Stimulated activated naive CD8-positive, alpha-beta T cell treated with anti-CD3 and anti-CD28 coated beads, Interleukin-15, Interleukin-2, amounts not matched to agents 100 ng/mL and 50 ng/mL, for 24 hours (primary cell): ENCODE results near the gene DOCK7.

Experiments used
- H3K27ac Mint-ChIP-seq: one replicate; pipeline ENCODE4 v1.8.0; 2021; ENCODE audit warnings: mild to moderate bottlenecking, mixed read lengths
- H3K27me3 Mint-ChIP-seq: one replicate; pipeline ENCODE4 v1.8.0; 2021; ENCODE audit warnings: mixed read lengths
- H3K36me3 Mint-ChIP-seq: one replicate; pipeline ENCODE4 v1.8.0; 2021; ENCODE audit warnings: low read depth, mixed read lengths
- H3K4me1 Mint-ChIP-seq: one replicate; pipeline ENCODE4 v1.8.0; 2021; ENCODE audit warnings: low read depth, mixed read lengths
- H3K4me3 Mint-ChIP-seq: one replicate; pipeline ENCODE4 v1.8.0; 2021; ENCODE audit warnings: mild to moderate bottlenecking, mixed read lengths
- H3K9me3 Mint-ChIP-seq: one replicate; pipeline ENCODE4 v1.8.0; 2021; ENCODE audit warnings: mixed read lengths

The DOCK7 gene

DNA sequence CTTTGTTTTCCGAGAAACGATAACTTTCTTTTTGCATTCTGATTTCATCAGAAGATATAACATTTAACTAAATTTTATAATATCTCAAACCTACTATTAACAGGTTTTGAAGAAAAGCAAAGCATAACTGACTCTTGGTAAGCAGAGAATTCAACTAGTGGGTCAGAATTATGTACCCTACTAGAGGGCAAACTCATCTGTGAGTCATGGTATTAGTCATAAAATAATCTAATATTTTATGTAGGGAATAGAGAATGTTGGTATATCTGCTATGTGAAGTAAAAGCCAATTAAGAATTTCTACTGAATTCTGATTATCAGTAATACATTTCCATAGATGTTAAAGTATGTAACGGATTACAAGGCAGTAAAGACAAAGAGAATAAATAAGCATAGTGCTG is 194.5 kb downstream of the DOCK7 start:
- Mint-ChIP-seq H3K9me3 (no peaks in the 10 kb centered on the region), H3K36me3 (no peaks in the 10 kb centered on the region), H3K27ac (no peak overlapping the region), H3K4me1 (no peaks in the 10 kb centered on the region), H3K4me3 (no peak overlapping the region), H3K27me3 (no peaks in the 10 kb centered on the region)

DNA sequence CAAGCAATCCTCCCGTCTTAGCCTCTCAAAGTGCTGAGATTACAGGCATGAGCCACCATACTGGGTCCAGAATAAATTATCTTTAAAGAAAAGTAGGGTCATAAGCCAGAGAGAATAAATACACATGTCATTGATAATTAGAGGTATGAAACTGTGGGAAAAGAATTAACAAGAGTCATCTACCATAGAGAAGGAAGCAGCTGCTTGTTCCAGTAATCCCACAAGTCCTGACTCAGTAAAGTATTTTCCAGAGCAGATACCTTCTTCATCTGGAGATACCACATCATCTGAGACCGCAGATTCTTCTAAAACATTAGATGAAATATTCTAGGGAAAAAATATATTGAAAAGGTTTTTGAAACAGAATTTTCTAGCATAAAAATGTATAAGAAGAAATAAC is 195.7 kb downstream of the DOCK7 start:
- Mint-ChIP-seq H3K27ac (no peak overlapping the region), H3K36me3 (peaks cover 4% of the 10 kb centered on the region), H3K27me3 (no peaks in the 10 kb centered on the region), H3K9me3 (no peaks in the 10 kb centered on the region), H3K4me1 (no peaks in the 10 kb centered on the region), H3K4me3 (no peak overlapping the region)

GRCh38 chr1:62487956-62488355 is 200.2 kb downstream of the DOCK7 start:
- H3K4me3 Mint-ChIP-seq: no peak overlapping the region
- peaks cover 9% of the 10 kb centered on the region for H3K36me3 Mint-ChIP-seq
- no peak overlapping the region for H3K27ac Mint-ChIP-seq
- H3K4me1 Mint-ChIP-seq: peaks cover 4% of the 10 kb centered on the region
- H3K9me3 Mint-ChIP-seq: no peaks in the 10 kb centered on the region
- H3K27me3 Mint-ChIP-seq: no peaks in the 10 kb centered on the region

GRCh38 chr1:62484824-62485468 is 203.2 kb downstream of the DOCK7 start:
- Mint-ChIP-seq H3K9me3 (no peaks in the 10 kb centered on the region), H3K4me3 (no peak overlapping the region), H3K27ac (no peak overlapping the region)

GRCh38 chr1:62481681-62482080 is 206.5 kb downstream of the DOCK7 start:
- no peak overlapping the region for H3K4me3 Mint-ChIP-seq
- H3K4me1 Mint-ChIP-seq: peaks cover 4% of the 10 kb centered on the region
- H3K27me3 Mint-ChIP-seq: no peaks in the 10 kb centered on the region
- H3K27ac Mint-ChIP-seq: no peak overlapping the region
- H3K9me3 Mint-ChIP-seq: no peaks in the 10 kb centered on the region
- H3K36me3 Mint-ChIP-seq: peaks cover 5% of the 10 kb centered on the region

More at GRCh38 chr1:62484824-62485468, 203.2 kb downstream of the DOCK7 start:
- Mint-ChIP-seq H3K36me3 (peaks cover 9% of the 10 kb centered on the region), H3K27me3 (no peaks in the 10 kb centered on the region), H3K4me1 (peaks cover 4% of the 10 kb centered on the region)

- Mint-ChIP-seq H3K27me3 (no peaks in the 10 kb centered on the region), H3K4me1 (no peaks in the 10 kb centered on the region), H3K27ac (no peak overlapping the region), H3K9me3 (no peaks in the 10 kb centered on the region), H3K36me3 (peaks cover 14% of the 10 kb centered on the region), H3K4me3 (no peak overlapping the region)
These were observed 211.5 kb downstream of the DOCK7 start for GRCh38 chr1:62476525-62477219.

- no peaks in the 10 kb centered on the region for H3K4me1 Mint-ChIP-seq
- peaks cover 3% of the 10 kb centered on the region for H3K9me3 Mint-ChIP-seq
- H3K27me3 Mint-ChIP-seq: no peaks in the 10 kb centered on the region
- no peak overlapping the region for H3K27ac Mint-ChIP-seq
- peaks cover 44% of the 10 kb centered on the region for H3K36me3 Mint-ChIP-seq
- H3K4me3 Mint-ChIP-seq: no peak overlapping the region
These were observed 221.1 kb downstream of the DOCK7 start for GRCh38 chr1:62467092-62467491.

DNA sequence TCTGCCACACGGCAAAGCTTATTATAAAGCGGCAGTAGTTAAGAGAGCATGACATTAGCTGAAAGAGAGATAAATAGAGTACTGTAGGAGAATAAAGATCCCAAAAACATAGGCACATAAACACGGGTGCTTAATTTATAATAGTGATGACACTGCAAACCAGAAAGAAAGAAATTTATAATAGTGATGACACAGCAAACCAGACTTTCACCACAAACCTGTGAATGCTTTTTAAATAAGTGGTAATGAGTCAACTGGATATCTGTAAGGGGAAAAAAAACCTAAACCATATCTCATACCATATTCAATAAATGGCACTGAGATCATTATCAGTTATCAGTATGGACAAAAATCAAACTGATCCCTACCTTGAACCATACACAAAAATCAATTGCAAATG is 225.8 kb downstream of the DOCK7 start:
- no peak overlapping the region for H3K4me3 Mint-ChIP-seq
- H3K9me3 Mint-ChIP-seq: no peaks in the 10 kb centered on the region
- no peak overlapping the region for H3K27ac Mint-ChIP-seq
- H3K27me3 Mint-ChIP-seq: no peaks in the 10 kb centered on the region
- H3K36me3 Mint-ChIP-seq: peaks cover 12% of the 10 kb centered on the region
- no peaks in the 10 kb centered on the region for H3K4me1 Mint-ChIP-seq

DNA sequence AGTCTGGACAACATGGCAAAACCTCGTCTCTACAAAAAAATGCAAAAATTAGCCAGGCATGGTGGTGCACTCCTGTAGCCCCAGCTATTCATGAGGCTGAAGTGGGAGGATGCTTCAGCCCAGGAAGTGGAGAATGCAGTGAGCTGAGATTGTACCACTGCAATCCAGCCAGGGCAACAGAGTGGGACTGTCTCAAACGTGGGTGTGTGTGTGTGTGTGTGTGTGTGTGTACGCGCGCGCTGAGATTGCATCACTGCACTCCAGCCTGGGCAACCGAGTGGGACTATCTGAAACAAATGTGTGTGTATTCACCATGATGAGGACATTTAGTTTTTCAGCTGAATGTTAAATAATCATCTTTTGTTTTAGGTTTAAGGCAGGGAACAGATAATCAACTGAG is 230.2 kb downstream of the DOCK7 start:
- Mint-ChIP-seq H3K36me3 (peaks cover 18% of the 10 kb centered on the region), H3K27me3 (no peaks in the 10 kb centered on the region), H3K4me3 (no peak overlapping the region), H3K4me1 (no peaks in the 10 kb centered on the region), H3K27ac (no peak overlapping the region), H3K9me3 (no peaks in the 10 kb centered on the region)

GRCh38 chr1:62452951-62453350 is 235.2 kb downstream of the DOCK7 start:
- no peaks in the 10 kb centered on the region for H3K9me3 Mint-ChIP-seq
- H3K36me3 Mint-ChIP-seq: peaks cover 64% of the 10 kb centered on the region
- H3K4me3 Mint-ChIP-seq: no peak overlapping the region
- peaks cover 22% of the 10 kb centered on the region for H3K4me1 Mint-ChIP-seq
- H3K27me3 Mint-ChIP-seq: no peaks in the 10 kb centered on the region
- no peak overlapping the region for H3K27ac Mint-ChIP-seq

- Mint-ChIP-seq H3K27ac (peak overlapping the region; percentile 6), H3K4me3 (no peak overlapping the region), H3K27me3 (no peaks in the 10 kb centered on the region), H3K9me3 (no peaks in the 10 kb centered on the region), H3K4me1 (peaks cover 29% of the 10 kb centered on the region), H3K36me3 (peaks cover 86% of the 10 kb centered on the region)
These were observed 237.9 kb downstream of the DOCK7 start for GRCh38 chr1:62450301-62450700.

GRCh38 chr1:62448221-62448933 is 239.8 kb downstream of the DOCK7 start:
- Mint-ChIP-seq H3K27me3 (no peaks in the 10 kb centered on the region), H3K4me3 (no peak overlapping the region), H3K36me3 (peaks cover 84% of the 10 kb centered on the region), H3K9me3 (no peaks in the 10 kb centered on the region), H3K4me1 (peaks cover 33% of the 10 kb centered on the region), H3K27ac (no peak overlapping the region)

DNA sequence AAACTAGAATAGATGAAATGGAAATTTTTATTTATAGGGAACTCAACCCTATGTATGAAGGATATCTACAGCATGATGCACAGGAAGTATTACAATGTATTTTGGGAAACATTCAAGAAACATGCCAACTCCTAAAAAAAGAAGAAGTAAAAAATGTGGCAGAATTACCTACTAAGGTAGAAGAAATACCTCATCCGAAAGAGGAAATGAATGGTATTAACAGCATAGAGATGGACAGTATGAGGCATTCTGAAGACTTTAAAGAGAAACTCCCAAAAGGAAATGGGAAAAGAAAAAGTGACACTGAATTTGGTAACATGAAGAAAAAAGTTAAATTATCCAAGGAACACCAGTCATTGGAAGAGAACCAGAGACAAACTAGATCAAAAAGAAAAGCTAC is 243.5 kb downstream of the DOCK7 start:
- Mint-ChIP-seq H3K4me1 (peaks cover 43% of the 10 kb centered on the region), H3K36me3 (peaks cover 76% of the 10 kb centered on the region), H3K27ac (no peak overlapping the region), H3K27me3 (no peaks in the 10 kb centered on the region), H3K9me3 (no peaks in the 10 kb centered on the region), H3K4me3 (no peak overlapping the region)

DNA sequence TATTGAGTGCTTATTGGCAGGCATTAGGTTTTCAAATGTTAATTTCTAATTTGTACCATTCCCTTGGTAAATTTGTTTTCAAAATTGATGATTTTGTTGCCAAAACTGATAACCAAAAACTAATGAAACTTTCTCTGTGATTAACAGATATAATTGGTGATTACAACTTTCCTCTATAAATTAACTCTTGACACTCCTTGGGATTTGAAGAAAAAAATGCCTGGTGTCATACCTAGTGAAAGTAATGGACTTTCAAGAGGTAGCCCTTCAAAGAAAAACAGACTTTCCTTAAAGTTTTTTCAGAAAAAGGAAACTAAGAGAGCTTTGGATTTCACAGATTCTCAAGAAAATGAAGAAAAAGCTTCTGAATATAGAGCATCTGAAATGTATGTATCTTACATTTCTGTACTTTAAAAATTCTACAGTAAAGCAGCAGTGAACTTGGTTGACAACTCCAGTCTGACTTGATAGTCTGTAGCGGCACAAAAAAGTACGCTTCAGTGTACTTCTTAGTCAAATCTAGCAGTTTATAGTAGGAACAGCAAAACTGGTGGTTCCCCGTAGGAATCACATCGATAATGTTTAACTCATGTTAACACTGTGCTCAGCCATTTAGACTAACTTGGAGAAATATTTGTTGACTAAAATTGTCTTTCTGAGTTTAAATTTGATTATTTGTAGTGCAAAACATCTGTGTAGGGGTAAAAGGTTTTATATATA is 248.4 kb downstream of the DOCK7 start:
- H3K4me1 Mint-ChIP-seq: peaks cover 42% of the 10 kb centered on the region

GRCh38 chr1:62438163-62438562 is 250.0 kb downstream of the DOCK7 start:
- peaks cover 43% of the 10 kb centered on the region for H3K4me1 Mint-ChIP-seq
- peak overlapping the region; percentile 87 for H3K27ac Mint-ChIP-seq
- H3K4me3 Mint-ChIP-seq: peak overlapping the region; percentile 92
- H3K9me3 Mint-ChIP-seq: peaks cover 4% of the 10 kb centered on the region
- H3K27me3 Mint-ChIP-seq: no peaks in the 10 kb centered on the region
- peaks cover 49% of the 10 kb centered on the region for H3K36me3 Mint-ChIP-seq

More for the DNA sequence above, 248.4 kb downstream of the DOCK7 start:
- Mint-ChIP-seq H3K27me3 (no peaks in the 10 kb centered on the region), H3K36me3 (peaks cover 58% of the 10 kb centered on the region), H3K27ac (no peak overlapping the region), H3K9me3 (peaks cover 4% of the 10 kb centered on the region), H3K4me3 (peak overlapping the region; percentile 92)
